Peyer's patch (tissue), 4 donors: ENCODE results near the gene SGO2.

Experiments used
- CTCF ChIP-seq, 6 experiments: fragments of 450-650 bp in 4 of 6; fragments of 200-600 bp in 2 of 6; sonication (generic) in 1 of 6; IDR thresholded peaks; one replicate each; pipeline ENCODE4 v1.5.1; 2017 to 2019; ENCODE audit warnings: antibody characterized with exemption in 6 of 6, mild to moderate bottlenecking in 3 of 6, moderate library complexity in 1 of 6
- POLR2A ChIP-seq, 2 donors: fragments of 450-650 bp; IDR thresholded peaks; one replicate each; pipeline ENCODE4 v1.5.1; 2017; ENCODE audit warnings: antibody characterized with exemption in 2 of 2, mild to moderate bottlenecking in 2 of 2, moderate library complexity in 2 of 2

- no peak for TF ChIP-seq CTCF (IDR thresholded peaks at IDR 0.05)
- TF ChIP-seq POLR2A (IDR thresholded peaks at IDR 0.05) = no peak
Measured at GRCh38 chr2:200586644-200586975, 60.6 kb downstream of the SGO2 start.
